Stimulated activated CD8-positive, alpha-beta memory T cell treated with anti-CD3 and anti-CD28 coated beads, Interleukin-4, amount 100 ng/mL, for 48 hours (primary cell): ENCODE results near the gene BCKDHB.
"Not testable (repeated sequence)": the region's sequence is repeated elsewhere in the genome, so short reads cannot be mapped to it uniquely, and the experiment has no call there.

Experiments used
- DNase-seq: peaks from one replicate; pipeline ENCODE4 v3.0.0-alpha.2; 2020

The BCKDHB gene

DNA sequence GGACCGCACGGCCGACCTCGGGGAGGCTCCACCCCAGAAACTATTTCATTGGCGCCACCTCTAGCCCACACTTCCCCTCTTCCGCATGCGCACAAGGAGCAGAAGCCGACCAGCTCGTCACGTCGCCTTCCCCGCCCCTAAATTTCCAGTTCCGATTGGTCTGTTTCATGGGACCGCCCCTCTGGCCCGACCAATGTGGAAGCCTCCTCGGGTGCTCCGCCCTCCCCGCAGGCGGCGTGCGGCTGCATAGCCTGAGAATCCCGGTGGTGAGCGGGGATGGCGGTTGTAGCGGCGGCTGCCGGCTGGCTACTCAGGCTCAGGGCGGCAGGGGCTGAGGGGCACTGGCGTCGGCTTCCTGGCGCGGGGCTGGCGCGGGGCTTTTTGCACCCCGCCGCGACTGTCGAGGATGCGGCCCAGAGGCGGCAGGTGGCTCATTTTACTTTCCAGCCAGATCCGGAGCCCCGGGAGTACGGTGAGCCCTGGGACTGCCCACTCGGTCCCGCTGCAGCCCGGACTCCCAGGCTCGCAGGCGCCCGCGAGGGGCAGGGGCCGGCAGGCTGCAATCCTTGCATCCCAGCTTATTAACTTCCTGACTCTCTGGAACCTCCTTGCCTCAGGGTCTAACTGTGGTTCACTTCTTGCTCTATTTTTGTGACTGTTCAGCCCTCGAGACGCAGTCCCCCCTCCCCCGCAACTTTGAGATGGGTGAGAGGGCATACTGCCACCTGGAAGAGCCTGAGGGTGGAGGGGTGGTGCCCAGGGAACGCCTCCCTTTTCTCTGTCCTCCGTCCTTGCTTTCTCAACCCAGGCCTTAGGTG lies at the start of gene BCKDHB:
BCKDHB (plus strand) TSS at position 254 of the 818 bp plus-strand sequence; CDS start at position 277, 23 bp downstream.
- peak; percentile 96 for DNase-seq

- DNase-seq = no peak
Observed at GRCh38 chr6:80060774-80061173, 45.7 kb upstream of the BCKDHB start.

DNA sequence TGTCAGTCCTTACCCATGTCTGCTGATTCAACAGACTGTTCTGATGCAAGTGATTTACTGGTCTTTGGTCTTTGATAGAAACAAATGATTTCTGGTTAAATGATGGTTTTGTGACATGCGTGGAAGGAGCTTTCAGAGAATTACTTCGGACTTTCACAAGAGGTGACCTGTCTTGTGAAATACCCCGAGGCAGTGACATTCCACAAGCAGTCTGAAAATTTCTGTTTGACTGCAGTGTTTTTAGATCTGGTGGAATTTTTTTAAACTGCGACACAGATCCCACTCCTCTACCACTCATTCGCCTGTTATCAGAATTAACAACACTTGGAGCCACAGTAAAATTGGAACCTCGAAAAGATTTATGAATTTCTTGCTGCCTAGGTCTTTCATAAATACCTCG lies 38.3 kb upstream of the BCKDHB start:
- not testable (repeated sequence) for DNase-seq

DNA sequence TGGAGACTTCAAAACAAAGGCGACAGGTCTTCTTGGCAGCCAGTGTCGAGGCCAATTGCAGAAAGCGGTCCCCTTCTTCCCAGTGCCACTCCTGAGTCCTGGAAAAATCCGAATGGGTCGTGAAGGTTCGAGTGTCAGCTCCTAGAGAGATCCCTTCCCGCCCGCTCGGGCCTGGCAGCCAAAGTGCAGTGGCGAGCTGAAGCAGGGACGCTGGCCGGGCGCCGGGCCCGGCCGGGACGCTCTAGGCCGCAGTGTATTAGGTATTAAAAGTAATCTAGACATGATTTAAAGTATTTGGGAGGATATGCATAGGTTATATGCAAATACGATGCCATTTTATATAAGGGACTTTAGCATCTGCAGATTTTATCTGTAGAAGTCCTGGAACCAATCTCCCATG lies 36.0 kb upstream of the BCKDHB start:
- DNase-seq = not testable (repeated sequence)

- DNase-seq = no peak
Observed at GRCh38 chr6:80077067-80077466, 29.4 kb upstream of the BCKDHB start.

GRCh38 chr6:80088637-80089036 lies 17.8 kb upstream of the BCKDHB start:
- no peak for DNase-seq

DNA sequence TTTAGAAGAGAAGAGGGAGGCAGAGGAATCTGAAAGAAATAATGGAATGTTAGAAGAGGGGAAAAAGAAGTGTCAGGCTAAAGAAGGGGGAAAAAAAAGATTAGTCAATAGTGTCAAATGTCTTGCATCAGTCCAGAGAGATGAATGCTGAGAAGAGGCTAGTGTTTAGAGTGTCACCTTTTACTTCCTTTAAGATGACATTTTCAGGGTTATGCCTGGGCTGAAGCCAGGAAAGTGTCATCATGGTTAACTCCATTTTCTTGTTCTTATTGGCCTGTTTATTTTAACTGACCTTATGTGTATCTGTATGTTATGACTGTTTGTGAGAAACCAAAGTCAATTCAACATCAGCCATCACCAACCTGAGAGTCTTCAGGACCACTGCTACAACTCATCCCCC lies 15.0 kb upstream of the BCKDHB start:
- DNase-seq = no peak

DNA sequence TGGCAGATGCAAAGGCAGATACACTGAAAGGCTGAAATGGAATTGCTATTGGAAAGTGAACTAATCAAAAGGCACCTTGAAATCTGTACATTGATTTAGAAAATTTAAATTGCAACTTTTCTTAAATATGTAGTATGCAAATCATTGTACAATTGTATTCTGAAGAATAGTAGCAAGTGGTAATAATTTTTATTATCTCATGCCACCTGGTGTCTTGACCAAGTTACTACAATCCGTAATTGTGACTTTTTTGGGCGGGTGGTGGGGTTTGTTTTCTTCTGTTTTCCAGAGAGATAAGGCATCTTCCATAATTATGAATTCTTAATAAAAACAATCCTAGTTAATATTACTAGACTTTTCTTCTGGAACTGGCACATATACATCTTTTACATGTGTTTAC lies 12.5 kb upstream of the BCKDHB start:
- no peak for DNase-seq

DNA sequence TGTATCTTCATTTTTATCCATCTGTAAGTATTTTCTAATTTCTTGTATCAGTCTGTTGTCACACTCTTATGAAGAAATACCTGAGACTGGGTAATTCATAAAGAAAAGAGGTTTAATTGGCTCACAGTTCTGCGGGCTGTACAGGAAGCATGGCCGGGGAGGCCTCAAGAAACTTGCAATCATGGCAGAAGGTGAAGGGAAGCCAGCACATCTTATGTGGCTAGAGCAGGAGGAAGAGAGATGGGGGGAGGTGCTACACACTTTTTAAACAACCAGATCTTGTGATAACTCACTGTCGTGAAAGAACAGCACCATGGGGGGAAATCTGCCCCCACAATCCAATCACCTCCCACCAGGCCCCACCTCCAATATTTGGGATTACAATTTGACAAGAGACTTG lies 10.9 kb upstream of the BCKDHB start:
- no peak for DNase-seq

GRCh38 chr6:80098392-80098791 lies 8.1 kb upstream of the BCKDHB start:
- no peak for DNase-seq

- no peak for DNase-seq
Observed at GRCh38 chr6:80104520-80104919, 2.0 kb upstream of the BCKDHB start.

DNA sequence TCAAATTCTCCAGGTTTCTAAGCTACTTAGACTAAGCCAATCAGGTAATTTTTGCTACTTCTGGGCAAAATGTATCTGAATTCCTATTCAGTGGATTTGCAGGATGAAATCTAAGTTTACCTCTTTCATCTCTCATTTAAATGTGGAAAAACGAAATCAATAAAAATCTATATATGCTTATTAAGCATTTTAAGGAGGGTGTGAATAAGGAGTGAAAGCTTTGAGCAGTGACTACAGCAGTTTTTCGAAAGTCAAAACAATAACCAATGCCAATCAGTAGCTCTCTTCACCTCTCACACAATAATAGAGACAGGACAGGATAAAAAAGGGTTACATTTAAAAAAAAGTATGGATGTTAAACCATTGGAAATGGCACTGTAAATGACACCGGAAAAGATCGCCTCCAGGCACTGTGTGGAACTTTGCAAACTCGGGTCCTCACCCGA lies 476 bp upstream of the BCKDHB start:
- DNase-seq = no peak

DNA sequence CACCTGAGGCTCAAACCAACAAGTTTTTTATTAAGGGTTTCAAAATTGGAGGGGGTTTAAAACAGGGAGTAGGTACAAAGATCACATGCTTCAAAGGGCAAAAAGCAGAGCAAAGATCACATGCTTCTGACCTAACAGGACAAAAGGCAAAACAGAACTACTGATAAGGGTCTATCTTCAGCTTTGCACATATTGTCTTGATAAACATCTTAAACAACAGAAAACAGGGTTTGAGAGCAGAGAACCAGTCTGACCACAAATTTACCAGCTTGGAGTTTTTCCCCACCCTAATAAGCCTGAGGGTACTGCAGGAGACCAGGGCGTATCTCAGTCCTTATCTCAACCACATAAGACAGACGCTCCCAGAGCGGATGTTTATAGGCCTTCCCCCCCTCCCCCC lies 16.1 kb downstream of the BCKDHB start:
- not testable (repeated sequence) for DNase-seq

DNA sequence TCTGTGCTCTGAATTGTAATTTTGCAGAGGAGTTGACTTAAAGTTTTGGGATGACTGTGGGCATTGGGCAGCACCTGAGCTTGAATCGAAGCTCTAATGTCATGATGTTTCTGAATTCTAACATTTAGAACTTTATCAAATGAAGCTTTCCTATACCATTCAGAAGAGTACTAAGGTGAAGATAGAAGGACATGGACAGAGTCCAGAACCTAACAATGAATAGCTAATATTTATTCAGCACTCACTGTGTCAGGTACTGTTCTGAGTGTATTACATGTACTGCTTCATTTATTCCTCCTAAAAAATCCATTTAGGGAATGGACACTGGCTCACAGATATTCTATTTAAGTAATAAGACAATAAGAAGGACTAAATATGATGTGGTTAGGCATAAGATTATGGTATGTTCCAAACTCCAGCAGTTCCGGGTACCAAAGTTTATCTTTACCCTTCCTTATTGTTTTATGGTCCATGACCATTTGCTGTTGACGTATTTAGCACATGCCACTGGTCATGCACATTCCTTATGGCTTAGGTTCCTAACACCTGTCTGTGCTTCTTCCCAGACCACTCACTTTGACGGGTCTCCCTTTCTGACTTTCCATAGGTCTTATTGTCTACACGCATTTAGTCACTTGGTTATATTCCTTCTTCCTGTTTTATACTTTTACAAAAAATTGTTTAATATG lies 20.3 kb downstream of the BCKDHB start:
- DNase-seq = no peak

- no peak for DNase-seq
Observed at GRCh38 chr6:80129485-80129884, 23.0 kb downstream of the BCKDHB start.

GRCh38 chr6:80133020-80133419 lies 26.5 kb downstream of the BCKDHB start:
- DNase-seq = peak; percentile 45

DNA sequence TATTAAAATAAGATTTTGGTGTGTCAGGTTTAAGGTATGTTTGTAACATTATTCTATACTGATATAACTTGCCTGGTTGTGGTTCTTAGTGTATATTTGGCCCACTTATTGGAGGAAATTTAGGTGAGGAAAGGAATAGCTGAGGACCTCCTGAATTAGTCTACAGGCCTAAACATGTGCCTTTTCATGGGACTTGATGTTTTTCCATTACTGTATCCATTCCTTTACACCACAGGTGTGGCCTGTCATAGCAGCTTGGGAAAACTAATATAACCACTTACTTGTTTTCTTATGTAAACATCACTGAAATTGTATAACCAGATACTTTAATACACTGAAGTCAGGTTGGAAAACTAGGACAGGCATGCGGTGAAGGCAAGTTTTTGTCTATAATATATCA lies 27.6 kb downstream of the BCKDHB start:
- DNase-seq = no peak

DNA sequence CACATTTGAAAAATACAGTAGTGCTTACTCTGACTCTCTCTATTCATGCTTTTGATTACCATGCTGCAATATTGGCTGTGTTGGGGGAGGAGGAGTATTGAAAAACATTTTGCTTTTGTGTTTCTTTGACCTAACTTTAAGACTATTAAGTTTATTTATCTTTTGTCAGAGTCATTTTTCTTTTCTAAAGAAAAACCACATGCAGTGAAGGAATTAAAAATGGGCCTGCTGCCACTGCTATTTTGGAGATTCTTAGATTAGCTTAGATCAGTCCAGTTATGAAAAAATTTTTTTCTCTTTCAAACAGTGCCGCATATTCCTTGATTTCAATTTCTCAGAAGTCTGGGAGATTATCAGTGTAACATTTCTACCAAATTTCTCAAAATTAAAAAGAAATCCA lies 36.1 kb downstream of the BCKDHB start:
- no peak for DNase-seq

DNA sequence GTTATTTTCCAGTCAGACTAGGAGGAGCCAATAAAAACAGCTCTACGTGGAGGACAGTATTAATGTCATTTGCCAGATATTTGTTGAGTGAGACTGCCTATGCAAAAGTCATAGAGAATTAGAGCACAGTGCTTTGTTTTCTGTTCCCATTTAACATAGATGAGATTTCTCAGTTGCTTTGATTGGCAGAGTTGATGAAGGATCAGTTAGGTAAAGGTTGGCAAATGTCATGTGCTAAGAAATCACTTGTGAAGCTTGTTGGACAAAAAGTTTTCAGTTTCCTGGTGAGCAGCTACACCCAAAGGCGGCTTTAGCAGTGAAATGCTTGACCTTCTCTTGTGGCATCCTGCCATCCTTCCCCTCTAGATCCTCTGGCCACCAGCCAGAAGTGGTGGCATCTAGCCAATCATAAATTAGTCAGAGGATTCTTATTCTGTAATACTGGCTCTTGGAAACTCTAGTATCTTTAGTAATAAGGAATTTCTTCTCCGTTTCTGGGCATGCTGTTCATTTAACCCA lies 37.0 kb downstream of the BCKDHB start:
- DNase-seq = no peak

DNA sequence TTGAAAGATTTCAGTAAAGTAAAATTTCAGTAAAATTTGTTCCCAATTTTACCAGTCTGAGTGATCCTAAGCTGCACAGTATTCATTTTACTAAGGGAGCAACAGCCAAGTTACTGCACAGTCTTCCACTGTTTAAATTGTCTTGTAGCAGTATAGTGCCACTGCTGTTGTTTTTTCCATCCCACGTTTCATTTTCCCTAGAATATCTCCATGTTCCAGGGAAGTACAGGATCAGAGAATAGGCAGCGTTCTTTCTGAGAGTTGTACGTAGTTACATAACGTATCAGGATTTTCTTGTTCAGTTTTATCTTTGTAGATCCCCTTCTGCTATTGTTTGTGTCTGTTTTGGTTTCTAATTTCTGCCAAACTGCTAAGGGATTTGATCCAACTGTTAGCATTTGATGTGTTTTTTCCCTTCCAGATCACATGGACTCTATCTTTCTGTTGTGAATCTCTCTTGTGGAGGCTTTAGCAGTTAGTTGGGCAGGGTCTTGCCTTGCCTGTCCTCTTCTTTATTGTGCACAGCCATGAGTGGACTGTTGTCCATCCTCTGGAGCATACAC lies 38.4 kb downstream of the BCKDHB start:
- DNase-seq = no peak

GRCh38 chr6:80145509-80145908 lies 39.0 kb downstream of the BCKDHB start:
- no peak for DNase-seq

GRCh38 chr6:80145921-80146320 lies 39.5 kb downstream of the BCKDHB start:
- DNase-seq = no peak

GRCh38 chr6:80148220-80148619 lies 41.7 kb downstream of the BCKDHB start:
- DNase-seq = no peak

GRCh38 chr6:80151635-80152034 lies 45.2 kb downstream of the BCKDHB start:
- DNase-seq = no peak
